H9 (cell line): Measurements from ENCODE around the gene THY1. TPM values are rescaled to one million over a fixed set of nuclear protein-coding genes. Genes with fewer than 3 reads are reported as not detected.

Experiments
- DNase-seq: peaks from one replicate; pipeline ENCODE4 v3.0.0-alpha.2; 2017
- H2AFZ ChIP-seq: one replicate; pipeline ENCODE4 v1.6.1; 2013; ENCODE audit warnings: mild to moderate bottlenecking, low read length, control low read depth, moderate library complexity
- H2AK5ac ChIP-seq: 2 replicates; pipeline ENCODE4 v1.6.1; 2013; ENCODE audit warnings: low read length, control low read depth, mixed read lengths; ENCODE audit not compliant: insufficient read length
- H2BK120ac ChIP-seq: one replicate; pipeline ENCODE4 v1.6.1; 2013; ENCODE audit warnings: low read depth, mild to moderate bottlenecking, low read length, control low read depth, inconsistent platforms; ENCODE audit not compliant: poor library complexity, severe bottlenecking
- H2BK12ac ChIP-seq: 2 replicates; pipeline ENCODE4 v1.6.1; 2013; ENCODE audit warnings: low read length, control low read depth, mixed read lengths, low read depth; ENCODE audit not compliant: insufficient read length
- H2BK15ac ChIP-seq: 2 replicates; pipeline ENCODE4 v1.6.1; 2013; ENCODE audit warnings: low read depth, low read length, control low read depth
- H2BK20ac ChIP-seq: one replicate; pipeline ENCODE4 v1.6.1; 2013; ENCODE audit warnings: low read depth, mild to moderate bottlenecking, low read length, control low read depth, inconsistent platforms; ENCODE audit not compliant: poor library complexity, severe bottlenecking
- H2BK5ac ChIP-seq: 2 replicates; pipeline ENCODE4 v1.6.1; 2013; ENCODE audit warnings: low read length, control low read depth, mixed read lengths; ENCODE audit not compliant: insufficient read length
- H3K14ac ChIP-seq: 2 replicates; pipeline ENCODE4 v1.6.1; 2013; ENCODE audit warnings: low read length, control low read depth; ENCODE audit not compliant: insufficient read depth
- H3K18ac ChIP-seq: 2 replicates; pipeline ENCODE4 v1.6.1; 2013; ENCODE audit warnings: low read depth, mild to moderate bottlenecking, mixed read lengths, low read length, control low read depth; ENCODE audit not compliant: insufficient read length
- H3K23ac ChIP-seq: 2 replicates; pipeline ENCODE4 v1.6.1; 2013; ENCODE audit warnings: low read length, control low read depth, mixed read lengths, low read depth; ENCODE audit not compliant: insufficient read length
- H3K23me2 ChIP-seq: 2 replicates; pipeline ENCODE4 v1.6.1; 2013; ENCODE audit warnings: low read depth, mild to moderate bottlenecking, mixed read lengths, low read length, control low read depth; ENCODE audit not compliant: insufficient read length, poor library complexity, severe bottlenecking
- H3K27ac ChIP-seq: 2 replicates; pipeline ENCODE4 v1.5.1; 2013; ENCODE audit warnings: low read length, control low read depth, mixed read lengths, low read depth; ENCODE audit not compliant: insufficient read length
- H3K27me3 ChIP-seq: 2 replicates; pipeline ENCODE4 v1.6.1; 2013; ENCODE audit warnings: low read length, control low read depth, inconsistent platforms; ENCODE audit not compliant: insufficient read depth
- H3K4ac ChIP-seq: 2 replicates; pipeline ENCODE4 v1.6.1; 2013; ENCODE audit warnings: low read depth, mild to moderate bottlenecking, control low read depth, inconsistent platforms, low read length, moderate library complexity
- H3K4me1 ChIP-seq: 2 replicates; pipeline ENCODE4 v1.6.1; 2013; ENCODE audit warnings: low read length, control low read depth, inconsistent platforms; ENCODE audit not compliant: insufficient read depth
- H3K4me2 ChIP-seq: 2 replicates; pipeline ENCODE4 v1.6.1; 2013; ENCODE audit warnings: low read length, control low read depth, mixed read lengths; ENCODE audit not compliant: insufficient read length, insufficient read depth
- H3K56ac ChIP-seq: 2 replicates; pipeline ENCODE4 v1.6.1; 2013; ENCODE audit warnings: low read depth, mild to moderate bottlenecking, mixed read lengths, low read length, control low read depth; ENCODE audit not compliant: insufficient read length
- H3K79me1 ChIP-seq: 2 replicates; pipeline ENCODE4 v1.6.1; 2013; ENCODE audit warnings: low read depth, mild to moderate bottlenecking, moderate library complexity, low read length, control low read depth, inconsistent platforms; ENCODE audit not compliant: insufficient read depth, poor library complexity, severe bottlenecking
- H3K79me2 ChIP-seq: 2 replicates; pipeline ENCODE4 v1.6.1; 2013; ENCODE audit warnings: low read length, control low read depth, inconsistent platforms; ENCODE audit not compliant: insufficient read depth
- H3K9ac ChIP-seq: 2 replicates; pipeline ENCODE4 v1.6.1; 2013; ENCODE audit warnings: low read length, control low read depth, mixed read lengths; ENCODE audit not compliant: insufficient read length; ENCODE audit errors: extremely low read depth
- H3K9me3 ChIP-seq: one replicate; pipeline ENCODE4 v1.6.1; 2013; ENCODE audit warnings: low read depth, low read length, inconsistent platforms; ENCODE audit not compliant: control insufficient read depth
- H3T11ph ChIP-seq: one replicate; pipeline ENCODE4 v1.6.1; 2013; ENCODE audit warnings: mild to moderate bottlenecking, low read length, control low read depth, inconsistent platforms
- H4K20me1 ChIP-seq: one replicate; pipeline ENCODE4 v1.6.1; 2013; ENCODE audit not compliant: control insufficient read depth, insufficient read length, insufficient read depth
- H4K5ac ChIP-seq: 2 replicates; pipeline ENCODE4 v1.6.1; 2013; ENCODE audit warnings: low read depth, mild to moderate bottlenecking, mixed read lengths, low read length, control low read depth; ENCODE audit not compliant: insufficient read length
- H4K8ac ChIP-seq: replicated peaks from 2 replicates; pipeline ENCODE4 v1.6.1; 2013; ENCODE audit warnings: low read length, control low read depth, mixed read lengths, low read depth; ENCODE audit not compliant: insufficient read length
- H4K91ac ChIP-seq: 2 replicates; pipeline ENCODE4 v1.6.1; 2013; ENCODE audit warnings: low read depth, mild to moderate bottlenecking, moderate library complexity, mixed read lengths, low read length, control low read depth; ENCODE audit not compliant: insufficient read length
- H3K27ac Mint-ChIP-seq, 3 experiments: 2 replicates in 2 of 3; 3 replicates in 1 of 3; pipeline ENCODE4 v1.8.0; 2020 to 2021; ENCODE audit warnings: mixed read lengths in 3 of 3, mild to moderate bottlenecking in 1 of 3, moderate library complexity in 1 of 3
- H3K27me3 Mint-ChIP-seq: 2 replicates; pipeline ENCODE4 v1.8.0; 2021; ENCODE audit warnings: low read depth, mild to moderate bottlenecking, moderate library complexity, mixed read lengths
- H3K36me3 Mint-ChIP-seq, 3 experiments: 2 replicates in 2 of 3; 3 replicates in 1 of 3; pipeline ENCODE4 v1.8.0; 2020 to 2021; ENCODE audit warnings: low read depth in 3 of 3, mixed read lengths in 3 of 3; ENCODE audit not compliant: insufficient read depth in 1 of 3
- H3K4me1 Mint-ChIP-seq, 2 experiments: 2 replicates each; pipeline ENCODE4 v1.8.0; 2020; ENCODE audit warnings: mixed read lengths in 2 of 2
- H3K4me3 Mint-ChIP-seq, 2 experiments: 2 replicates in 1 of 2; 3 replicates in 1 of 2; pipeline ENCODE4 v1.8.0; 2020 to 2021; ENCODE audit warnings: mild to moderate bottlenecking in 2 of 2, mixed read lengths in 2 of 2, moderate library complexity in 1 of 2
- H3K9me3 Mint-ChIP-seq, 2 experiments: 2 replicates in 1 of 2; 3 replicates in 1 of 2; pipeline ENCODE4 v1.8.0; 2020; ENCODE audit warnings: mild to moderate bottlenecking in 2 of 2, mixed read lengths in 2 of 2, moderate library complexity in 1 of 2
- CTCF ChIP-seq: fragments of 200-600 bp; sonication (generic); conservative IDR thresholded peaks from 3 replicates; pipeline ENCODE4 v1.8.0; 2021; ENCODE audit warnings: antibody characterized with exemption, mild to moderate bottlenecking
- WGBS: extraction: QIAGEN DNeasy Blood & Tissue Kit; methylation state at CpG from one replicate; pipeline ENCODE4 v1.1.7; 2013; ENCODE audit warnings: missing lambda C conversion rate, low lambda C conversion rate, mixed read lengths; ENCODE audit not compliant: insufficient read length; ENCODE audit errors: extremely low coverage; 5-methylcytosine and 5-hydroxymethylcytosine counted together
- total RNA-seq: library from RNA; stranded (reverse); gene quantifications from 2 replicates; pipeline ENCODE4 v1.2.1, GENCODE V29; 2021

The THY1 gene
- total RNA-seq, 1 experiment from 2014 or later = 176 TPM

DNA sequence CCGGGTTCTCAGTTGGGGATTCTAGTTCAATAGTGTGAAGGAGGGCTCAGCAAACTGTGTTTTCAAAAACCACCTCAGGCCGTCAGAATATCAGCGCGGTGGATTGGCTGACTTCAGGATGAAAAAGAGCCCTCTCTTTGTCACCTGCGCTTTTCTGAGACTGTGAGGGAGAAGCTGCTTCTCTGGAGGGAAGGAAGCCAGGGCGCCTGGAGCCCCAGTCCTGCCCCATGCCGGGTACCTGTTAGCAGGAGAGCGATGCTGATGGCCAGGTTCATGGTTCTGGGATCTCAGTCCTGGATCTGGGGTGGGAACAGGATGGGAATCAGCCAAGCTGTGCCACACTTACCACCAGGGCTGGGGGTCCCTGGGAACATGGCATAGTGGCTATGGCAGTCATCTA lies 2.3 kb downstream of the THY1 start:
- no peak overlapping the region for H2BK12ac ChIP-seq
- peak overlapping the region; percentile 95 to 97 for H3K4me3 Mint-ChIP-seq

More for the DNA sequence above, 2.3 kb downstream of the THY1 start:
- Histone ChIP-seq H4K91ac (no peak overlapping the region), H2BK15ac (no peak overlapping the region), H4K5ac (no peak overlapping the region), H2BK120ac (no peak overlapping the region), H3K4ac (no peak overlapping the region), H2BK20ac (no peak overlapping the region), H3K4me1 (peaks cover 14% of the 10 kb centered on the region; the same call in 1 of the 2 replicates), H3T11ph (no peak overlapping the region), H3K27ac (peak overlapping the region; percentile 35), H4K20me1 (peaks cover 2% of the 10 kb centered on the region), H2BK5ac (no peak overlapping the region), H3K56ac (no peak overlapping the region), H3K23ac (no peak overlapping the region), H3K23me2 (peaks cover 3% of the 10 kb centered on the region), H2AFZ (no peak overlapping the region), H3K27me3 (no peaks in the 10 kb centered on the region), H3K79me1 (no peaks in the 10 kb centered on the region), H3K14ac (no peak overlapping the region), H3K4me2 (peak overlapping the region; percentile 55), H3K18ac (peak overlapping the region; percentile 4), H3K9ac (no peak overlapping the region), H3K79me2 (peaks cover 8% of the 10 kb centered on the region; the same call in 1 of the 2 replicates), H3K9me3 (no peaks in the 10 kb centered on the region), H4K8ac (no peak overlapping the region), H2AK5ac (no peak overlapping the region)
- Mint-ChIP-seq H3K4me1 (peaks cover 52 to 55% of the 10 kb centered on the region in 2 experiments), H3K9me3 (no peaks in the 10 kb centered on the region; a peak in 2 of 5 replicates), H3K27ac (peak overlapping the region in 1 of 3 experiments; percentile 68; a peak in 1 of 7 replicates), H3K36me3 (peaks cover 28 to 44% (median 39%) of the 10 kb centered on the region in 3 experiments), H3K27me3 (peaks cover 6% of the 10 kb centered on the region)
- TF ChIP-seq CTCF = no peak
- DNase-seq = no peak
- WGBS = no CpG with 5 or more reads among the region's 8 CpGs
